NCI-H2227 treated with DMSO at 0.1 percent for 48 hours (cell line): ENCODE data around the gene POU2AF2.

Source experiments
- DNase-seq: peaks from one replicate; lab custom pipeline; 2025; lab: John Stamatoyannopoulos, UW

The POU2AF2 gene

GRCh38 chr11:111331711-111332479 is 86.4 kb downstream of the POU2AF2 start:
- DNase-seq: no peak

- DNase-seq: no peak
Observed at GRCh38 chr11:111334532-111335502, 89.3 kb downstream of the POU2AF2 start.

GRCh38 chr11:111335549-111335948 is 90.0 kb downstream of the POU2AF2 start:
- no peak for DNase-seq
